Gastrocnemius medialis (tissue), 4 donors: Measurements from ENCODE around the gene METTL4. TPM values are rescaled to one million over a fixed set of nuclear protein-coding genes. Genes with fewer than 3 reads are reported as not detected.

Experiments used
- ATAC-seq, 2 donors: fragments of 150-250 bp; one replicate each; pipeline ENCODE4 v1.9.1; 2016
- DNase-seq, 2 donors: peaks; one replicate each; pipeline ENCODE4 v3.0.0-alpha.2; 2019
- H3K27ac ChIP-seq, 4 donors: fragments of 200-600 bp; sonication (generic); 1 replicate in 1 of 4; 2 replicates in 3 of 4; pipeline ENCODE4 v1.5.1; 2016 to 2018; ENCODE audit warnings: mild to moderate bottlenecking in 2 of 4, moderate library complexity in 1 of 4
- H3K27me3 ChIP-seq, 3 donors: fragments of 200-600 bp; sonication (generic) in 2 of 3; 1 replicate in 1 of 3; 2 replicates in 2 of 3; pipeline versions ENCODE4 v1.5.1 to v1.6.0; 2016 to 2019; ENCODE audit warnings: mild to moderate bottlenecking in 1 of 3, moderate library complexity in 1 of 3
- H3K36me3 ChIP-seq, 2 donors: fragments of 200-600 bp; sonication (generic) in 1 of 2; one replicate each; pipeline ENCODE4 v1.5.1; 2017 to 2018
- H3K4me1 ChIP-seq, 2 donors: fragments of 200-600 bp; sonication (generic) in 1 of 2; one replicate each; pipeline ENCODE4 v1.5.1; 2016 to 2017; ENCODE audit warnings: mild to moderate bottlenecking in 2 of 2
- H3K4me3 ChIP-seq, 4 donors: fragments of 200-600 bp; sonication (generic) in 3 of 4; 1 replicate in 1 of 4; 2 replicates in 3 of 4; pipeline ENCODE4 v1.5.1; 2016 to 2019; ENCODE audit warnings: mild to moderate bottlenecking in 2 of 4
- H3K9me3 ChIP-seq, 3 donors: fragments of 200-600 bp; sonication (generic) in 2 of 3; 1 replicate in 1 of 3; 2 replicates in 2 of 3; pipeline ENCODE4 v1.5.1; 2016 to 2019
- POLR2A ChIP-seq, 2 donors: fragments of 450-650 bp; IDR thresholded peaks; one replicate each; pipeline ENCODE4 v1.6.1; 2017; ENCODE audit warnings: antibody characterized with exemption in 2 of 2, mild to moderate bottlenecking in 2 of 2, moderate library complexity in 2 of 2
- in situ Hi-C, 4 donors: fragments of 200-750 bp; cut with MboI; loops; one replicate each; pipeline versions ENCODE4 v1.15.0 to v1.8.0; 2017; ENCODE audit warnings: low sequenced_read_pairs in 4 of 4
- intact Hi-C: fragments of 100-400 bp; cut with DNase I; formaldehyde crosslinking; loops from one replicate; pipeline ENCODE4 v1.15.1; 2023; ENCODE audit warnings: low total_unique reads
- total RNA-seq, 4 donors: library from RNA; depleted of rRNA; stranded (reverse); fragments of >200 nt; gene quantifications; one replicate each; pipeline versions ENCODE4 v1.1.0 to v1.2.3, GENCODE V29; 2016
- TF ChIP-seq, protein P1 (sequence below), 5 experiments: fragments of 450-650 bp in 3 of 5; fragments of 200-600 bp in 2 of 5; sonication (generic) in 2 of 5; IDR thresholded peaks in 4 of 5; conservative IDR thresholded peaks in 1 of 5; 1 replicate in 4 of 5; 2 replicates in 1 of 5; pipeline ENCODE4 v1.5.1; 2016 to 2019; ENCODE audit warnings: antibody characterized with exemption in 5 of 5, mild to moderate bottlenecking in 3 of 5, moderate library complexity in 3 of 5

Gene METTL4
- total RNA-seq, 4 donors from 2014 or later, result 1.4 to 2.9 (median 1.8) TPM

DNA sequence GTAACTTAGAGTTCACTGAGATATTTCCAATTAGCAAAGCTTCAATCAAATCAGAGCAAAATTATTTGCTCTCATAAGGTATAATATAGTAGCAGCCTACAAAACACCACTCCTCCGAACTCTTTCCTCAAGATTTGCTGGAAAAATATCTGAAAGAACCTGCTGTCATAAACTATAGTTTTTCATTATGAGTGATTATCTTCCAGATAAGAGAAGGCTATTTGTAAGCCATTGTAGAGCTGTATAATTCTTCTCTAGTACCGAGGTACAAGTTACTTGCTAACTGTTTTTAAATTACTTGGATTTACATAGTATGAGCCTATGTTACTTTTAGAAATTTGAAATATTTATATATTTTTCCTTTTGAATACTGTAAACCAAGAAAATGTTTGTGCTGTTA is 2.1 kb upstream of the METTL4 start:
- Histone ChIP-seq H3K36me3 (no peaks in the 10 kb centered on the region), H3K4me1 (peaks cover 15 to 16% of the 10 kb centered on the region in 2 donors), H3K27ac (no peak overlapping the region), H3K4me3 (no peak overlapping the region), H3K9me3 (no peaks in the 10 kb centered on the region), H3K27me3 (no peaks in the 10 kb centered on the region)
- ATAC-seq (no peak), DNase-seq (no peak)
- TF ChIP-seq, protein P1, sequence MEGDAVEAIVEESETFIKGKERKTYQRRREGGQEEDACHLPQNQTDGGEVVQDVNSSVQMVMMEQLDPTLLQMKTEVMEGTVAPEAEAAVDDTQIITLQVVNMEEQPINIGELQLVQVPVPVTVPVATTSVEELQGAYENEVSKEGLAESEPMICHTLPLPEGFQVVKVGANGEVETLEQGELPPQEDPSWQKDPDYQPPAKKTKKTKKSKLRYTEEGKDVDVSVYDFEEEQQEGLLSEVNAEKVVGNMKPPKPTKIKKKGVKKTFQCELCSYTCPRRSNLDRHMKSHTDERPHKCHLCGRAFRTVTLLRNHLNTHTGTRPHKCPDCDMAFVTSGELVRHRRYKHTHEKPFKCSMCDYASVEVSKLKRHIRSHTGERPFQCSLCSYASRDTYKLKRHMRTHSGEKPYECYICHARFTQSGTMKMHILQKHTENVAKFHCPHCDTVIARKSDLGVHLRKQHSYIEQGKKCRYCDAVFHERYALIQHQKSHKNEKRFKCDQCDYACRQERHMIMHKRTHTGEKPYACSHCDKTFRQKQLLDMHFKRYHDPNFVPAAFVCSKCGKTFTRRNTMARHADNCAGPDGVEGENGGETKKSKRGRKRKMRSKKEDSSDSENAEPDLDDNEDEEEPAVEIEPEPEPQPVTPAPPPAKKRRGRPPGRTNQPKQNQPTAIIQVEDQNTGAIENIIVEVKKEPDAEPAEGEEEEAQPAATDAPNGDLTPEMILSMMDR (IDR thresholded peaks at IDR 0.05 in 4 of 5, conservative IDR thresholded peaks at IDR 0.05 in 1 of 5), result no peak
- no peak for TF ChIP-seq POLR2A (IDR thresholded peaks at IDR 0.05)
- in situ Hi-C loops (loop anchor here in 2 of 4 donors (5.0 to 25.0 kb wide), 3 partner anchors 79 to 689 kb away; partner anchors contain the start of gene MYL12B (in 1 of the 2)), intact Hi-C loops (no loop called here)

GRCh38 chr18:2572892-2573291 is 1.6 kb upstream of the METTL4 start:
- Histone ChIP-seq H3K4me3 (no peak overlapping the region), H3K9me3 (no peaks in the 10 kb centered on the region), H3K4me1 (peaks cover 15 to 16% of the 10 kb centered on the region in 2 donors), H3K27ac (no peak overlapping the region), H3K27me3 (no peaks in the 10 kb centered on the region), H3K36me3 (no peaks in the 10 kb centered on the region)
- in situ Hi-C loops, result loop anchor here in 2 of 4 donors (5.0 to 25.0 kb wide), 3 partner anchors 79 to 689 kb away; partner anchors contain the start of gene MYL12B (in 1 of the 2)
- ATAC-seq, result no peak
- no peak for TF ChIP-seq POLR2A (IDR thresholded peaks at IDR 0.05)
- TF ChIP-seq, protein P1 (IDR thresholded peaks at IDR 0.05 in 4 of 5, conservative IDR thresholded peaks at IDR 0.05 in 1 of 5), result no peak
- intact Hi-C loops, result no loop called here
- DNase-seq, result no peak

- DNase-seq (no peak), ATAC-seq (no peak)
- Histone ChIP-seq H3K27me3 (no peaks in the 10 kb centered on the region), H3K9me3 (no peaks in the 10 kb centered on the region), H3K4me3 (peak overlapping the region in 1 of 4 donors; percentile 85), H3K36me3 (peaks cover 0 to 2% of the 10 kb centered on the region in 2 donors), H3K27ac (no peak overlapping the region), H3K4me1 (peaks cover 15 to 16% of the 10 kb centered on the region in 2 donors)
- intact Hi-C loops, result no loop called here
- TF ChIP-seq, protein P1 (IDR thresholded peaks at IDR 0.05 in 4 of 5, conservative IDR thresholded peaks at IDR 0.05 in 1 of 5), result no peak
- no peak for TF ChIP-seq POLR2A (IDR thresholded peaks at IDR 0.05)
- in situ Hi-C loops, result loop anchor here in 2 of 4 donors (5.0 to 25.0 kb wide), 3 partner anchors 80 to 690 kb away; partner anchors contain the start of gene MYL12B (in 1 of the 2)
Measured at GRCh38 chr18:2572171-2572569, 865 bp upstream of the METTL4 start.

DNA sequence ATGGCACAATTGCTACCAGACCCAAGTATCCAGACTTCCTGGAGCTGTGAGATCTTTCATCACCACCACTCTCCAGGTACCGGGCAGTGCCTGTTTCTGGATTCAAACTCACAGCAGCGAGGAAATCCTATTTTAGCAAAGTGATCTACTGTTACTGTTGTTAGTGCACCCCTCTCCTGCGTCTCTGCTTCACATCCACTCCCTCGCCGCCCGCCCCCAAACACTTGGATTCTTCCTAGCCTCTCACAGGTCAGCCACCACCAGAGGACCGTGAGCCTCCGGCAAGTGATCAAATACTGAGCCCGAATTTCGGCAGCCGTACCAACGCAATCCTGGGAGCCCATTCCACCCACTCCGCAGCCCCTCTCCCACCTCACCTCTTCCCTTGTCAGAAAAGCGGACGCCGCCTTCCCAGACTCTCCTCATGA is 519 bp downstream of the METTL4 start:
- intact Hi-C loops, result loop anchor here (1.0 kb wide), 1 partner anchor 85 kb away; the partner anchor contains the start of gene SMCHD1
- DNase-seq (peak; percentile 50 to 63), ATAC-seq (peak; percentile 92 to 94)
- Histone ChIP-seq H3K27ac (peak overlapping the region; percentile 87 to 97 (median 90)), H3K9me3 (no peaks in the 10 kb centered on the region), H3K36me3 (peaks cover 0 to 8% of the 10 kb centered on the region in 2 donors), H3K4me1 (peaks cover 15 to 16% of the 10 kb centered on the region in 2 donors), H3K4me3 (peak overlapping the region; percentile 59 to 85 (median 72)), H3K27me3 (no peaks in the 10 kb centered on the region)
- in situ Hi-C loops, result loop anchor here in 2 of 4 donors (5.0 to 25.0 kb wide), 3 partner anchors 82 to 692 kb away; partner anchors contain the start of gene MYL12B (in 1 of the 2)
- TF ChIP-seq, protein P1 (IDR thresholded peaks at IDR 0.05 in 4 of 5, conservative IDR thresholded peaks at IDR 0.05 in 1 of 5), result peak in 2 of 5 experiments; percentile 30 to 31
- no peak for TF ChIP-seq POLR2A (IDR thresholded peaks at IDR 0.05)
